GM10266 (cell line): ENCODE data around the gene PRUNE1.

Experiments
- DNase-seq: peaks from one replicate; pipeline ENCODE4 v3.0.0; 2012; ENCODE audit errors: extremely low spot score
- TF ChIP-seq, protein P1 (sequence below): IDR thresholded peaks from 2 replicates; pipeline ENCODE4 v1.5.1; 2012; ENCODE audit warnings: mild to moderate bottlenecking, low read depth; ENCODE audit not compliant: control insufficient read depth, insufficient read depth; ENCODE audit errors: missing control alignments

Gene PRUNE1

DNA sequence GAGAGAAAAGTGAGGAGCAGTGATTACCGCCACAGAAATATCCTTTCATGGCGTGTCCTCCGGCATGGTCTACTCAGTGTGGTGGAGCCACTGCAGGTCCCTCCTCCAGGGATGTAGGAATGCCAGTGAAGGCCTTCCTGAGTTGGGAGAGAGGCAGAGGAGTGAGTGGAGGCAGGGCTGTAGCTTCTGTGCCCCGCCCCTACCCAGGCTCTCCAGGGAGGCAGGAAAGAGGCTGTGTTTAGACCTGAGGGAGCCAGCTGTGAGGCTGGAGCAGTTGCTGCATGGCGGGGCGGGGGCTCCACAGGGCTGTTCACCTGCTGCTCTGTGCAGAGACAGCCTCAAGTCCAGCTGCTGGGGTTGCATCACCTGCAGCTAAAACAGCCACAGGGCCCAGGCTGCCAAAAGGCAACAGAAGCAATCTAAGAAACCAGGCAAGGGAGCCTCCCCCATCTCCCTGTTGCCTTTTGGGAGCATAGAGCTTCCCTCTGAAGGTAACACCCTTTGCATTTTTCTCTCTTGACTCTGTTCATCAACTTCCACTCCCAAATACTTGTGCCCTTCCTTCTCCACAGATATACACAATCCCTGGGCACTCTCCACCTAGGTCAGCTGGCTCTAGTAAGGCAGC lies 27.0 kb upstream of the PRUNE1 start:
- no peak for DNase-seq
- TF ChIP-seq, protein P1, sequence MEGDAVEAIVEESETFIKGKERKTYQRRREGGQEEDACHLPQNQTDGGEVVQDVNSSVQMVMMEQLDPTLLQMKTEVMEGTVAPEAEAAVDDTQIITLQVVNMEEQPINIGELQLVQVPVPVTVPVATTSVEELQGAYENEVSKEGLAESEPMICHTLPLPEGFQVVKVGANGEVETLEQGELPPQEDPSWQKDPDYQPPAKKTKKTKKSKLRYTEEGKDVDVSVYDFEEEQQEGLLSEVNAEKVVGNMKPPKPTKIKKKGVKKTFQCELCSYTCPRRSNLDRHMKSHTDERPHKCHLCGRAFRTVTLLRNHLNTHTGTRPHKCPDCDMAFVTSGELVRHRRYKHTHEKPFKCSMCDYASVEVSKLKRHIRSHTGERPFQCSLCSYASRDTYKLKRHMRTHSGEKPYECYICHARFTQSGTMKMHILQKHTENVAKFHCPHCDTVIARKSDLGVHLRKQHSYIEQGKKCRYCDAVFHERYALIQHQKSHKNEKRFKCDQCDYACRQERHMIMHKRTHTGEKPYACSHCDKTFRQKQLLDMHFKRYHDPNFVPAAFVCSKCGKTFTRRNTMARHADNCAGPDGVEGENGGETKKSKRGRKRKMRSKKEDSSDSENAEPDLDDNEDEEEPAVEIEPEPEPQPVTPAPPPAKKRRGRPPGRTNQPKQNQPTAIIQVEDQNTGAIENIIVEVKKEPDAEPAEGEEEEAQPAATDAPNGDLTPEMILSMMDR, result no peak

DNA sequence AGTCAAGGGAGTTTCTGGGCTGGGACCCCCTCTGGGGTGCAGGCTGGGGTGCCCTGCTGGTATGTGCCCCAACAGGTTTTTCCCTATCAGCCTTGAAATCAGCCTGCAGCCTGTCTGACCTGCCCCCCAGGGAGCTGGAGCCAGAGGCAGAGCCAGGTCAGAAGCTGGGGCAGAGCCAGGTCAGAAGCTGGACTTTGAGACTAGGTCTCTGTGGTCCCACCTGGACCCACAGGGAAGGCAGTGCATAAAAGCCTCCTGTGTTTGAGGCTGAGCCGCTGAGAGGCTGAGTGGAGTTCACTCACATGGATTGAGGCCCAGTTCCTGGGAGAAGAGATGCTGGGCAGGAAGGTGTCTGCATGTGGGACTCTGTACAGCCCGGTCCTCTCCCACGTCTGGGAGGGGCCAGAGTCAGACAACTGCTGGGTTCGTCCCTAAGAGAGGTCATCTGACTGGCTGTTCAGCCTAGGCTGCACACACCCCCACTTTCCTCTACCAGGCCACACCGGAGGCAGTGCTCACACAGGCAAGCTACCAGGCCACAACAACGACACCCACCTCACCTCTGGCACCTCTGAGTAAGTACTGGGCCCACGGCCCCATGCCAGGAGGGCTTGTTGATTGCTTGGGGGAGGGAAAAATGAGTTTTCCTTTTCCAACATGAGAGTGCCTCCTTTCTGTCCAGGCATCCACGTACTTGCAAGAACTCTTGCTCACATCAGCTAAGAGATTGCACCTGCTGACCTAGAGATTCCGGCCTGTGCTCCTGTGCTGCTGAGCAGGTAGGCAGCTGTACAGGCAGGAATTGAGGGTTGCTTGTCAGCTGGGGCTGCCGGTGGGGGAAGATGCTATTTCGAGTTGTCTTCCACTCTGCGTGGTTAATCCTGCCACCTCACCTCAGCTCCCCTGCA lies 26.2 kb upstream of the PRUNE1 start, which contains the start of gene ANXA9:
Gene ANXA9 (plus strand): TSS at position 488 of the 908 bp plus-strand sequence. CDS start 814 bp downstream, outside the sequence.
- peak; percentile 53 for DNase-seq
- TF ChIP-seq, protein P1, result no peak

- DNase-seq, result no peak
Measured at GRCh38 chr1:150985179-150985825, 22.9 kb upstream of the PRUNE1 start.

GRCh38 chr1:150987924-150988323 lies 20.3 kb upstream of the PRUNE1 start:
- DNase-seq, result no peak

More at GRCh38 chr1:150985179-150985825, 22.9 kb upstream of the PRUNE1 start:
- TF ChIP-seq, protein P1, result no peak

DNA sequence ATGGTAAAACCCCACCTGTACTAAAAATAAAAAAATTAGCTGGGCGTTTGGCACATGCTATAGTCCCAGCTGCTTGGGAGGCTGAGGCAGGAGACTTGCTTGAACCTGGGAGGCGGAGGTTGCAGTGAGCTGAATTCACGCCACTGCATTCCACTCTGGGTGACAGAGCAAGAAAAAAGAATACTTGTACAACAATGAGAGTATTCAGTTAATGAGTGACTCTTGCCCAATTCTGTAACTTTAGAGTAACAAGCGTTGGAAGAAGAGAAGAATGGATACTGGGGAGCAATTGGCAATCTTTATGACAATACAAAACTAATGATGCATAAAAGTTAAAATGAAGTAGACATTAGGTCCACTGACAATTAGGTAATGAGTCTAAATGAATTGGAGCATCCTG lies 15.6 kb upstream of the PRUNE1 start:
- TF ChIP-seq, protein P1, result no peak

More at GRCh38 chr1:150987924-150988323, 20.3 kb upstream of the PRUNE1 start:
- TF ChIP-seq, protein P1, result no peak

GRCh38 chr1:150994248-150994647 lies 14.0 kb upstream of the PRUNE1 start:
- no peak for DNase-seq
- TF ChIP-seq, protein P1, result no peak

More for the DNA sequence above, 15.6 kb upstream of the PRUNE1 start:
- DNase-seq, result no peak
